Loucy (cell line): Measurements from ENCODE around the gene C3orf80.

Experiments used
- H2AFZ ChIP-seq: fragments of 200-600 bp; sonication (generic); 2 replicates; pipeline ENCODE4 v1.6.0; 2016; ENCODE audit warnings: antibody characterized with exemption, mild to moderate bottlenecking, low read length, moderate library complexity
- H3F3A ChIP-seq: fragments of 200-600 bp; 2 replicates; pipeline ENCODE4 v1.6.0; 2016; ENCODE audit warnings: antibody characterized with exemption, low read depth, mild to moderate bottlenecking
- H3K27me3 ChIP-seq: fragments of 200-600 bp; sonication (generic); 2 replicates; pipeline ENCODE4 v1.6.1; 2014; ENCODE audit warnings: low read length, mild to moderate bottlenecking; ENCODE audit not compliant: insufficient read depth, poor library complexity, severe bottlenecking
- H3K36me3 ChIP-seq: fragments of 200-600 bp; sonication (generic); 2 replicates; pipeline ENCODE4 v1.6.1; 2016; ENCODE audit warnings: low read length; ENCODE audit not compliant: insufficient read depth
- H3K4me1 ChIP-seq: fragments of 200-600 bp; sonication (generic); 2 replicates; pipeline ENCODE4 v1.5.1; 2014; ENCODE audit warnings: low read length, mild to moderate bottlenecking; ENCODE audit not compliant: insufficient read depth, poor library complexity, severe bottlenecking
- H3K4me2 ChIP-seq: fragments of 200-600 bp; sonication (generic); 2 replicates; pipeline ENCODE4 v1.6.0; 2014; ENCODE audit warnings: antibody characterized with exemption, low read length, low read depth, mild to moderate bottlenecking; ENCODE audit not compliant: poor library complexity, severe bottlenecking
- H3K4me3 ChIP-seq: fragments of 200-600 bp; sonication (generic); 2 replicates; pipeline ENCODE4 v1.5.1; 2014; ENCODE audit warnings: low read length, mild to moderate bottlenecking, mixed read lengths; ENCODE audit not compliant: poor library complexity, severe bottlenecking
- H3K79me2 ChIP-seq: fragments of 200-600 bp; sonication (generic); 2 replicates; pipeline ENCODE4 v1.6.1; 2014; ENCODE audit warnings: low read length; ENCODE audit not compliant: insufficient read depth
- H3K9ac ChIP-seq: fragments of 200-600 bp; sonication (generic); 2 replicates; pipeline ENCODE4 v1.6.0; 2014; ENCODE audit warnings: mild to moderate bottlenecking, low read depth, low read length, moderate library complexity; ENCODE audit not compliant: poor library complexity, severe bottlenecking
- H3K9me2 ChIP-seq: fragments of 200-600 bp; sonication (generic); replicated peaks from 2 replicates; pipeline ENCODE4 v1.6.1; 2016; ENCODE audit warnings: low read depth, low read length, mixed read lengths
- H3K9me3 ChIP-seq: fragments of 200-600 bp; sonication (generic); 2 replicates; pipeline ENCODE4 v1.6.1; 2014; ENCODE audit warnings: mild to moderate bottlenecking, antibody characterized with exemption, low read length, low read depth; ENCODE audit not compliant: insufficient read depth
- H4K20me1 ChIP-seq: fragments of 200-600 bp; sonication (generic); 2 replicates; pipeline ENCODE4 v1.6.0; 2014; ENCODE audit warnings: antibody characterized with exemption, low read length, mild to moderate bottlenecking; ENCODE audit not compliant: insufficient read depth, poor library complexity, severe bottlenecking
- EZH2phosphoT487 ChIP-seq: fragments of 200-600 bp; IDR thresholded peaks from 2 replicates; pipeline ENCODE4 v1.6.1; 2018; ENCODE audit warnings: antibody characterized with exemption, mild to moderate bottlenecking, moderate library complexity, borderline replicate concordance
- TF ChIP-seq, protein P1 (sequence below): fragments of 200-600 bp; sonication (generic); conservative IDR thresholded peaks from 2 replicates; pipeline ENCODE4 v1.5.1; 2014; ENCODE audit warnings: mild to moderate bottlenecking, antibody characterized with exemption, low read length

C3orf80 gene

DNA sequence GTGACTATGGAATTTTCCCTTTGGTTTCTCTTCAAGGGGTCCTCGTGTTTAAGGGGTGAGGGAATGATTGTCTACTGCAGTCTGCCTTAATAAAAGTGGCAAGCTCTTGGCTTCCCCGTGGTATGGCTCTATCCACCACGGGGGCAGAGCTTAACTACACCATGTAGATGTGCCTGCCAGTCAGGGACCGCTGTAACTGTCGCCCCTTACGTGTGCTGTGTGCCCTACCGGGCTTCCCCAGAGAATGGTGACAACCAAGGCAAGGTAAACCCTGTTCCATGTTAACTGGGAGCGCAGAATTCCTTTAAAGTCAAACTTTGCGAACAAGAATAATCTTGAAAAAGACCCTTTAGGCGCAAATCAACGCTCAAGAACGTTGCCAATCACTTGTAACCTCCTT lies 966 bp upstream of the C3orf80 start:
- no peak for TF ChIP-seq EZH2phosphoT487
- TF ChIP-seq, protein P1, sequence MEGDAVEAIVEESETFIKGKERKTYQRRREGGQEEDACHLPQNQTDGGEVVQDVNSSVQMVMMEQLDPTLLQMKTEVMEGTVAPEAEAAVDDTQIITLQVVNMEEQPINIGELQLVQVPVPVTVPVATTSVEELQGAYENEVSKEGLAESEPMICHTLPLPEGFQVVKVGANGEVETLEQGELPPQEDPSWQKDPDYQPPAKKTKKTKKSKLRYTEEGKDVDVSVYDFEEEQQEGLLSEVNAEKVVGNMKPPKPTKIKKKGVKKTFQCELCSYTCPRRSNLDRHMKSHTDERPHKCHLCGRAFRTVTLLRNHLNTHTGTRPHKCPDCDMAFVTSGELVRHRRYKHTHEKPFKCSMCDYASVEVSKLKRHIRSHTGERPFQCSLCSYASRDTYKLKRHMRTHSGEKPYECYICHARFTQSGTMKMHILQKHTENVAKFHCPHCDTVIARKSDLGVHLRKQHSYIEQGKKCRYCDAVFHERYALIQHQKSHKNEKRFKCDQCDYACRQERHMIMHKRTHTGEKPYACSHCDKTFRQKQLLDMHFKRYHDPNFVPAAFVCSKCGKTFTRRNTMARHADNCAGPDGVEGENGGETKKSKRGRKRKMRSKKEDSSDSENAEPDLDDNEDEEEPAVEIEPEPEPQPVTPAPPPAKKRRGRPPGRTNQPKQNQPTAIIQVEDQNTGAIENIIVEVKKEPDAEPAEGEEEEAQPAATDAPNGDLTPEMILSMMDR, result no peak
- Histone ChIP-seq H2AFZ (no peak overlapping the region), H4K20me1 (no peaks in the 10 kb centered on the region), H3F3A (no peaks in the 10 kb centered on the region), H3K4me3 (no peak overlapping the region), H3K9me2 (no peaks in the 10 kb centered on the region), H3K36me3 (no peaks in the 10 kb centered on the region), H3K4me2 (no peak overlapping the region), H3K9me3 (no peaks in the 10 kb centered on the region), H3K27me3 (no peaks in the 10 kb centered on the region), H3K79me2 (no peaks in the 10 kb centered on the region), H3K4me1 (no peaks in the 10 kb centered on the region), H3K9ac (no peak overlapping the region)

DNA sequence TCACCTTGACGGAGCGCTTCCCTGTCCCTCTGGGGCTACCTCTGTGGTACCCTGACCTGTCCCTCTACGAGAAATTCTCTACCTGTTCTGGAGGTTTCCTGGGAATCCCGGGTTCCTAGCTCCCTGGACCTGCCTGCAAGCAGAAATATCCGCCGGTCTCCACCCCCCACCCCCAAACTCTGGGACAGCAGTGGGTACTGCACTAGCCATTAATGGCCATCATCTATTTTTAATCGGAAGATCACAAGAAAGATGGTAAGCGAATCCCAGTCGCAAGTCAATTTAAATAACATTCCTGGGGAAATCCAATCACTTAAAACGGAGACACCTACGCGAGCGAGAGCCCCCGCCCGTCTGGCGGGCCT lies 429 bp upstream of the C3orf80 start:
- no peak overlapping the region for H3K4me3 ChIP-seq
- no peak overlapping the region for H3K9ac ChIP-seq

DNA sequence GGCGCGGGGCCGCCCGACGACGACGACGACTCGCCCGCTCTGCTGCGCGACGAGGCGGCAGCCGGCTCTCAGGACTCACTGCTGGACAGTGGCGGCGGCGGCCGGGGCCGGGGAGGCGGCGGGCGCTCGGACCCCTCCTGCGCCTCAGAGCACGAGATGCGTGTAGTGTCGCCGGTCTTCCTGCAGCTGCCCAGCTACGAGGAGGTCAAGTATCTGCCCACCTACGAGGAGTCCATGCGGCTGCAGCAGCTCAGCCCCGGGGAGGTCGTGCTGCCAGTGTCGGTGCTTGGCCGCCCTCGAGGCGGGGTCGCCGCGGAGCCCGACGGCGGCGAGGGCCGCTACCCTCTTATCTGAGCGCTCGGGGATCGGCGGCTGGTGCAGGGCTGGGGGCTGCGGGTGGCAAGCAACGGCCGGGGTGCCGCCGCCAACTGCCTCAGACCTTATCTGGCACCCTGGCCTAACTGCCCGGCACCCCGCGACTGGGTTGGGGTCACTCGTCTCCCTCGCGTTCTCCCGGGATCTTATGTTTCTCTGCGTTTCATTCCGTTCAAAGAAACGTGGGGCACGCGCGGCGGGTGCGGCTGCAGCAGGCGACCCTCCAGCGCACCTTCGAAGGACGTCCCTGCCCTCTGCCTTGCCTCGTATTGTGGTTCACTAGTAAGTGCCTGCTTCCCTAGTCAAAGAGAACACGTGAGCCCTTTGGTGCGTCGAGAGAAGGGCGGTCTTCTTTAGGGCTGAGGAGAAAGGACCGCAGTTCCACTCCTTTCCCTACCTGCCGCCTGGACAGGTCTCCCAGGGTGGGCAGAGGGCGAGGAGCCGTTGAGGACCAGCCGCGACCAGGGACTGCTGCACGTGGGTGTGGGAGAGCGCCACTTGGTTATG lies 1.0 kb downstream of the C3orf80 start:
- TF ChIP-seq, protein P1, result no peak
- TF ChIP-seq EZH2phosphoT487, result no peak
- no peaks in the 10 kb centered on the region for H3K9me3 ChIP-seq
- no peaks in the 10 kb centered on the region for H3K36me3 ChIP-seq
- H3K4me1 ChIP-seq, result no peaks in the 10 kb centered on the region
- no peaks in the 10 kb centered on the region for H4K20me1 ChIP-seq
- no peaks in the 10 kb centered on the region for H3K27me3 ChIP-seq
- no peak overlapping the region for H3K9ac ChIP-seq
- H3K4me3 ChIP-seq, result no peak overlapping the region
- H3K9me2 ChIP-seq, result no peaks in the 10 kb centered on the region
- no peaks in the 10 kb centered on the region for H3K79me2 ChIP-seq
- no peaks in the 10 kb centered on the region for H3F3A ChIP-seq
- H3K4me2 ChIP-seq, result no peak overlapping the region
- no peak overlapping the region for H2AFZ ChIP-seq

More for the DNA sequence above, 429 bp upstream of the C3orf80 start:
- Histone ChIP-seq H3K36me3 (no peaks in the 10 kb centered on the region), H3K79me2 (no peaks in the 10 kb centered on the region), H3K9me3 (no peaks in the 10 kb centered on the region), H2AFZ (no peak overlapping the region), H3K4me2 (no peak overlapping the region), H4K20me1 (no peaks in the 10 kb centered on the region), H3F3A (no peaks in the 10 kb centered on the region), H3K4me1 (no peaks in the 10 kb centered on the region), H3K9me2 (no peaks in the 10 kb centered on the region), H3K27me3 (no peaks in the 10 kb centered on the region)
- TF ChIP-seq, protein P1, result no peak
- TF ChIP-seq EZH2phosphoT487, result no peak
